T-helper 2 cell treated with Interferon-gamma antibody and Interleukin-4, amounts not matched to agents 100 ng/mL and 5 ng/mL, for 36 hours (primary cell): ENCODE data around the gene MAP2K1. TPM values are rescaled to one million over a fixed set of nuclear protein-coding genes. Genes with fewer than 3 reads are reported as not detected.
"Not testable (repeated sequence)": the region's sequence is repeated elsewhere in the genome, so short reads cannot be mapped to it uniquely, and the experiment has no call there.

ENCODE experiments used
- intact Hi-C: fragments of 100-400 bp; cut with micrococcal nuclease; formaldehyde crosslinking; loops from one replicate; pipeline ENCODE4 v1.15.1; 2023
- total RNA-seq: library from RNA; stranded (reverse); gene quantifications from 2 replicates; pipeline ENCODE4 v1.2.3, GENCODE V29; 2022

The MAP2K1 gene
- total RNA-seq, 1 donor from 2014 or later, result 86.3 TPM

GRCh38 chr15:66502491-66502890, 115.8 kb downstream of the MAP2K1 start:
- intact Hi-C loops, result no loop called here

GRCh38 chr15:66503041-66503648, 116.4 kb downstream of the MAP2K1 start:
- intact Hi-C loops, result not testable (repeated sequence)

DNA sequence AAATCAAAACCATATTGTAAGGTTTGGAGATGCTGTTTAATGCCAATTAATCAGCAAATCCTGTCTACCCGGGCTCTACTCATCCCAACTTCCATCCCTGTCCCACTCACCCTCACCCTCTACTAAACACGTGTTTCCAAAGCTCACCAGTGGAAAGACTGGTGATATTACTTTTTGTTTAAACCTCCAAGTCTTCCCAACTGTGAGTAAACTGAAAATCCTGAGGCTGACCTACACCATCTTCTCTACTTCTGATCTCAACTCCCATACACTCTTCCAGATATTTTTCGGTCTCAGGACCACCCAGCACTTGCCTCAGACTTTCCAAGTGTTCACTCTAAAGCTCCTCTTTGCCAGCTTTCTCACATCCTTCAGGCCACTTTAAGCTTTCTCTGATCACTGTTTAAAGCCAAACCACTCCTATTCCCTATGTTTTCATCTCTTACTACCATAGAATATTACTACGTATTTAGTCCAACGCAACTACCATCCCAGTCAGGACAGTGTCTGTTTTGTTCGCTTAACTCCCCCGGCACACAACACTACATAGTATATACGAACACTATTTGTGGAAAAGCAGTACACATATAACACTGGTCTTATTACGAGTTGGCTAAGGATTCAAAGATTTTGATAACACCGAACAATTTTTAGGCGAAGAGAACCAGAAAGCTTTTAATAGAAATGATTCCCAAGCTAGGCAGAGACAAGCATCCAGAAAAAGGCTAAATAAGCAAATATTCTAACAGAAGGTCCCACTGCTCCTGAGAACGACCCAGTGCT, 117.3 kb downstream of the MAP2K1 start:
- intact Hi-C loops, result loop anchor here (1.0 to 2.0 kb wide), 2 partner anchors 148 to 211 kb away; partner anchors contain the start of genes DIS3L and TIPIN

DNA sequence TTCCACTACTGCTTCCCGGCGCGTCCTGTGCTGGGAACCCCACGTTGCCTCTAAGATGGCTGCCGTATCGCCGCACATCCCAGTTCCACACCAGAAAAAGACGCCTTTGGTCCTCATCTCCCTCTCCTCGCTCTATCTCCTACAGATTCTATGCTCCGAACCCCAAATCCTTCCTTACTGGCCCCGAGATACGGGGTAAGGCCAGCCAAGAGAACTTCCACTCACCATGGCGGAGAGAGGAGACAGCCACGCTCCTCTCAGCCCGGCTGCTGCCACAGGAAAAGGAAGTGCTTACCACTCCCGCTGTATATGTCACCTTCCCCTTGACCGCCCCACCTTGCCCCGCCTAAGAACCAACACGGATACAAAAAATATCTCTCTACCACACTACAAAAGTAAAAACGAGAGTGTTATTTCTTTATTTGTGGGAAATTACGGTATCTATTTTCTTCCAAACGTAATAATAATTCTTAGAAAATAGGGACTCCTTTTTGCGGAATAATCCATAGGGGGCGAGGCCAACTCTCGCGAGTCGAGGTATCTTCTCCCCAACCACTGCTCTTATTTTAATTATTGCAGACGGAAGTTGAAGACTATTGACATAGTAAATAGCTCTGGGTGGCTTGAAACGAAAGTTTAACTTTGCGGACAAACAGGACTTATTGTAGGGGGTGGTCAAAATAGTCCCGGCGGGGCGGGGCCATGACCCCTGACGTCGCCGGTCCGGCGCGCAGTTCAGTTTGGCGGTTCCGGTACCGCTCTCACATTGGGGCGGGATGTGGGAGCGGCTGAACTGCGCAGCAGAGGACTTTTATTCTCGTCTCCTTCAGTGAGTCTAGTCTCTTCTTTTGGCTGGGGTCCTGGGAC, 118.1 kb downstream of the MAP2K1 start, which contains the start of the genes RPL4 and ZWILCH:
Gene RPL4, minus strand, starts transcription at position 293 of the 867 bp plus-strand sequence. Its CDS starts 65 bp downstream, at position 228.
Gene ZWILCH, plus strand, starts transcription at position 764 of the 867 bp plus-strand sequence. Its CDS starts 13 bp downstream, at position 777.
- intact Hi-C loops, result loop anchor here (1.0 to 5.0 kb wide), 5 partner anchors 7 to 212 kb away; partner anchors contain the start of genes DIS3L, MAP2K1, SMAD6 and SNAPC5

GRCh38 chr15:66505430-66505811, 118.7 kb downstream of the MAP2K1 start:
- intact Hi-C loops, result loop anchor here (1.0 to 5.0 kb wide), 4 partner anchors 8 to 213 kb away; partner anchors contain the start of genes DIS3L, MAP2K1, SMAD6 and SNAPC5

GRCh38 chr15:66505818-66506217, 119.1 kb downstream of the MAP2K1 start:
- intact Hi-C loops, result loop anchor here (1.0 to 5.0 kb wide), 4 partner anchors 9 to 213 kb away; partner anchors contain the start of genes DIS3L, MAP2K1, SMAD6 and SNAPC5

DNA sequence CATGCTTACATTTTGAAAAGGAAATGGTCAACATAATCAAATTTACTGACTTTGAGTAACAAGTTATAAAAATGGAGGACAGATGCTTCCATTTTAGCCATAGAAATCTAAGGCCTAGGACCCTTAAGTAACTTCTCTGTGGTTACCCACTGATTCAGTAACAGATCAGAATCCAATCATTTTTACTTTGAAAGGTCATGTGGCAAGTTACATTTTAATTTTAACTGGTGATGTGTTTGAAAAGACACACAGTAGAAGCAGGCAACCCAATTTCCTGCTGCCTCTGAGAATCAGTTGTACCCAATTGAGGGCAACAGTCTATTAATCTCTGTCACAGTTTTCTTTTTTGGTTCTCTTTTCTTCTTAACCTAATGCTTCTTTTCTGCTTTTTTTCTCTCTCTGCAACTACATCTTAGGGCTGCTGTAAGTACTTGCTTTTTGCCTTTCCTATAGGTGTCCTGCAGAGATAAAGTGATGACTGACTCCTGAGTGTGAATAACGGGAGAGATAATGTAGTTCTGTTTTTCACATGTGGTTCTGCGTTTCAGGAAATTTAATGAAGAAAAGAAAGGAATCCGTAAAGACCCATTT, 121.7 kb downstream of the MAP2K1 start:
- intact Hi-C loops, result loop anchor here (5.0 kb wide), 1 partner anchor 194 kb away; the partner anchor contains the start of gene SMAD6

DNA sequence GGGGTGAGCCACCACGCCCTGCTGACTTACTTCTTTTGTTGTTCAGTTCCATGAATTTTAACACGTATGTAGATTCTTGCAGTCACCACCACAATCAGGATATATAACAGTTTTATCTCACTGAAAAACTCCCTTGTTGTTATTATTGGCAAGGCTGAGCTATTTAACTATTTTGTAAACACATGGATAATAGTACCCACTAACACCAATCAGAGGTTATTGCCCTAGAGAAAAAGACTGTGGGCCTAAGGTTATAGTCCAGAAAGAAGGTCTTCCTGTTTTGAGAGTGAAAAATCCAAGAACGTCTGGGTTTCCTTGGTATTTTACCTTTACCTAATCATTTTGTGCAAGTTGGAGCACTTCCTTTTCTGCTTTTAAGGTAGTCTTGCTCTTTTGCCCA, 127.9 kb downstream of the MAP2K1 start:
- intact Hi-C loops, result no loop called here

DNA sequence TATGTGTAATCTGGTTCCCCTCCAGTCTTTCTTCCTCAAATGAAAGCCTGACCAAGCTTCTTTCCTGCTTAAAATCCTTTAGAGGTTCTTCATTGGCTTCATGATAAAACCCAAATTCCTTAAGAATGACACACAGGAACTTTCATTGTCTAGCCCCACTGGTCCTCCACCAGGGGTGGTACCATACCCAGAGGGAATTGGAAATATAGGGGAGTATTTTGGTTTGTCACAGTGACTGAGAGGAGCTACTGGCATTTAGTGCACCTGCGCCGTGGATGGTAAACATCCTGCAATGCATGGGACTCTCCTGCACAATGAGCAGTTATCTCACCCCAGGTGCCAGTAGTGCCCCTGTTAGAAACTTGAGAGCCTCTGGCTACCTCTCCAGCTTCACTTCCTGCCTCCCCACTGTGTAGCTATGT, 129.2 kb downstream of the MAP2K1 start:
- intact Hi-C loops, result no loop called here

DNA sequence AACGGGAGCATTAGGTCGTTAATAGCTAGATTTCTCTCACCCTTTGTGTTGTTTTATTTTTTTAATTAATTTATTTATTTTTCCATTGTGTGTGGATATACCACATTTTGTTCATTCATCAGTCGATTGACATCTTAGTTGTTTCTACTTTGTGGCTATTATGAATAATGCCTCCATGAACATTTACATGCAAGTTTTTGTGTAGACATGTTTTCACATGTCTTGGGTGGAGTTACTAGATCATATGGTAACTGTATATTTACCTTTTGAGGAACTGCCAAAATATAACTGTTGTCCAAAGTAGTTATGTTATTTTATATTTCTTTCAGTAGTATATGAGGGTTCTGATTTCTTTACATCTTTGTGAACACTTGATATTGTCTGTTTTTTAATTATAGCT, 137.2 kb downstream of the MAP2K1 start:
- intact Hi-C loops, result no loop called here

GRCh38 chr15:66524838-66525237, 138.1 kb downstream of the MAP2K1 start:
- intact Hi-C loops, result no loop called here

- intact Hi-C loops, result no loop called here
Measured at GRCh38 chr15:66535056-66535455, 148.3 kb downstream of the MAP2K1 start.

Other genes starting within 250 kb of the MAP2K1 start
- 0.23 TPM in 1 of 2 replicates, not detected in the other for gene MEGF11, start 133.2 kb upstream of the MAP2K1 start, total RNA-seq
- gene DIS3L, start 93.3 kb upstream of the MAP2K1 start, total RNA-seq, result 51.1 and 51.4 TPM in 2 replicates
- 24.7 and 29.3 TPM in 2 replicates for gene TIPIN, start 30.2 kb upstream of the MAP2K1 start, total RNA-seq
- 22.3 and 23.1 TPM in 2 replicates for gene SNAPC5, start 110.8 kb downstream of the MAP2K1 start, total RNA-seq
- gene RPL4, start 117.9 kb downstream of the MAP2K1 start, total RNA-seq, result 2,397 and 2,453 TPM in 2 replicates
- gene ZWILCH, start 118.4 kb downstream of the MAP2K1 start, total RNA-seq, result 31.8 and 34.1 TPM in 2 replicates
- gene LCTL, start 179.1 kb downstream of the MAP2K1 start, total RNA-seq, result not detected in 2 replicates